ENCODE data around the gene TBX4.
A peak's percentile ranks its signal among the peaks of the same experiment; 100 is the strongest.

The TBX4 gene

DNA sequence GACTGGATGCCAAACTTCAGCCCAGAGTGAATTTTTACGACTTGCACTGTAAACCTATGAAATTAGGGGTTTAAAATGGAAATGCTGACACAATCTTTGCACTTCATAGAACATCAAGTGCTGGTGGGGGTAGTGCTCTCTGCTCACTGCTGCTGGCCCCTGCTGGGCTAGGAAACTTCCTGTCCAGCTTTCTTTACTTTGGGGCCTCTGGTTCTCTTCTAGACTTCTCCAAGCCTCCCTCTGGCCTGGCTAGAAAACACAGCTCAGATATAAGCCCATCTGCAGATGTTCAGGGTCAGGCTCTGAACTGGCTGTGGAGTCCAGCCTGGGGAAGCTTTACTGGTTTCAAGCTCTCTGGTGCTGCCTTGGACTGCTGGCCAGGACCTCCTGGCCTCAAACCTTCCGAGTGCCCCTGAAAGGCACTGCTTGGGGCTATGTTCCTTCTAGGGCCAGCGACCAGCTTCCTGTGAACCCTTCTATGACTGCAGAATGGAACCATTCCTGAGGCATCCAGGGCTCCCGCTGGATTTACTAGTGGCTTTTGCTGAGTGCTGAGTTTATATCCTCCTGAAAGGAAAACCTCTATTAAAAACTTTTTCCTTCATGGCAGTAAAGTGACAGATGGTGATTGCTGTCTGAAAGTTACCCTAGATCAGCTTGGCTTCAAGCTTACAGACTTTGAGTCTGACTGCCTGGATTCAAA lies 59.4 kb downstream of the TBX4 start:
- POLR2A ChIA-PET = interaction anchor here (1.3 to 3.0 kb wide), 3 partner anchors 12 to 99 kb away, joined by 3 to 27 read pairs (median 8); no protein-coding TSS in a partner anchor
- CTCF ChIA-PET = interaction anchor here (1.2 to 2.8 kb wide), 2 partner anchors 14 to 41 kb away, joined by 3 to 10 read pairs; no protein-coding TSS in a partner anchor
- DNase-seq (ENCODE audit: extremely low spot score) = no peak
- TF ChIP-seq CTBP1 (IDR thresholded peaks at IDR 0.05; ENCODE audit: borderline replicate concordance) = no peak

DNA sequence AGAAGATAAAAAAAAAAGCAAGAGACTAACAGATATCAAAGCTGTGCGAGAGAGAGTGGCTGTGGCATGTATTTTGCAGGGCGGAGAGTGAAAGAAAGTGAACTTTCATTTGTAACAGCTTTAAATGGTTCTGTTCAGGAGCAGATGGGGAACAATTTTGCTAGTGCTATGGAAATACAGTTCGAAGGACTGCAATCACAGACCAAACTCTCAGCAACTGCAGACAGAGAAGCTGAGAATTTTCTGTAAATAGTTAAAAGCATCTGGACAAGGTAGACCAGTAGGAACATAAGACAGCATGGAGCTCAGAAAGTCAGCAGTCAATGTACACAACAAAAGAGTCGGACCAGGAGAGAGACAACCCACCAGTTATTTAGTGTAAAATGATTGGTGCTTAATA lies 62.3 kb downstream of the TBX4 start:
- CTCF ChIA-PET = no interaction called here
- DNase-seq (ENCODE audit: extremely low spot score) = no peak
- TF ChIP-seq FOXM1 (IDR thresholded peaks at IDR 0.05; ENCODE audit: borderline replicate concordance) (no peak), FOXA1 (IDR thresholded peaks at IDR 0.05) (no peak), SP1 (IDR thresholded peaks at IDR 0.05) (no peak), TARDBP (IDR thresholded peaks at IDR 0.05) (no peak), SUZ12 (IDR thresholded peaks at IDR 0.05) (no peak), LEF1 (IDR thresholded peaks at IDR 0.05; ENCODE audit: borderline replicate concordance) (no peak)
- TF ChIP-seq, protein P1, sequence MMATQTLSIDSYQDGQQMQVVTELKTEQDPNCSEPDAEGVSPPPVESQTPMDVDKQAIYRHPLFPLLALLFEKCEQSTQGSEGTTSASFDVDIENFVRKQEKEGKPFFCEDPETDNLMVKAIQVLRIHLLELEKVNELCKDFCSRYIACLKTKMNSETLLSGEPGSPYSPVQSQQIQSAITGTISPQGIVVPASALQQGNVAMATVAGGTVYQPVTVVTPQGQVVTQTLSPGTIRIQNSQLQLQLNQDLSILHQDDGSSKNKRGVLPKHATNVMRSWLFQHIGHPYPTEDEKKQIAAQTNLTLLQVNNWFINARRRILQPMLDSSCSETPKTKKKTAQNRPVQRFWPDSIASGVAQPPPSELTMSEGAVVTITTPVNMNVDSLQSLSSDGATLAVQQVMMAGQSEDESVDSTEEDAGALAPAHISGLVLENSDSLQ (IDR thresholded peaks at IDR 0.05) = no peak
- POLR2A ChIA-PET = interaction anchor here (1.3 kb wide), 1 partner anchor 18 kb away, joined by 3 read pairs; no protein-coding TSS in a partner anchor

DNA sequence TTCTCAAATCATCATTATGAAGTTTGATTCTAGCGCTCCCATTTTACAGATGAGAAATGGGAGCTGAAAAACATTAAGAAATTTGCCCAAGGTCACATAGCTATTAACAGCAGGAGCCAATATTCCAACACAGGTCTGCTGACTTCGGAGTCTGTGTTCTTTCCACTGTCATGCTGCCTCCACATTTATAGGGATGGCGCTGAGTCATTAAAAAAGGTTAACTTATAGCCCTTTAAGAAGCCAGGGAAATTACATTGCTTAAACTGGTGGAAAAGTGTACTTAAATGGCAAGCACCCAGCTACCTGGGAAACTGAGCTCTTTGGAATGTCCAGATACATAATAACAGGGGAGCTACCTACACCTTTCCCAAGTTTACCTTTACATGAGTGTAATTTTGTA lies 65.0 kb downstream of the TBX4 start:
- POLR2A ChIA-PET = interaction anchor here (1.4 kb wide), 1 partner anchor 21 kb away, joined by 4 read pairs; no protein-coding TSS in a partner anchor
- TF ChIP-seq FOXK2 (IDR thresholded peaks at IDR 0.05) = no peak
- TF ChIP-seq, protein P1 (IDR thresholded peaks at IDR 0.05) = no peak
- TF ChIP-seq FOXA1 (IDR thresholded peaks at IDR 0.05) = no peak
- TF ChIP-seq SP1 (IDR thresholded peaks at IDR 0.05) = no peak
- TF ChIP-seq ZNF384 (IDR thresholded peaks at IDR 0.05) = no peak
- no peak for TF ChIP-seq TARDBP (IDR thresholded peaks at IDR 0.05)
- TF ChIP-seq ARNT (IDR thresholded peaks at IDR 0.05) = no peak
- TF ChIP-seq CTBP1 (IDR thresholded peaks at IDR 0.05; ENCODE audit: borderline replicate concordance) = no peak
- no peak for TF ChIP-seq LEF1 (IDR thresholded peaks at IDR 0.05; ENCODE audit: borderline replicate concordance)
- TF ChIP-seq ELF4 (IDR thresholded peaks at IDR 0.05) = no peak
- no peak for TF ChIP-seq SUZ12 (IDR thresholded peaks at IDR 0.05)
- no peak for TF ChIP-seq NFRKB (IDR thresholded peaks at IDR 0.05)
- TF ChIP-seq FOXM1 (IDR thresholded peaks at IDR 0.05; ENCODE audit: borderline replicate concordance) = no peak
- TF ChIP-seq L3MBTL2 (conservative IDR thresholded peaks at IDR 0.05) = no peak
- no peak for TF ChIP-seq HDGF (IDR thresholded peaks at IDR 0.05; ENCODE audit: borderline replicate concordance)
- no peak for TF ChIP-seq BHLHE40 (IDR thresholded peaks at IDR 0.05; ENCODE audit: borderline replicate concordance)
- CTCF ChIA-PET = no interaction called here
- DNase-seq (ENCODE audit: extremely low spot score) = no peak

DNA sequence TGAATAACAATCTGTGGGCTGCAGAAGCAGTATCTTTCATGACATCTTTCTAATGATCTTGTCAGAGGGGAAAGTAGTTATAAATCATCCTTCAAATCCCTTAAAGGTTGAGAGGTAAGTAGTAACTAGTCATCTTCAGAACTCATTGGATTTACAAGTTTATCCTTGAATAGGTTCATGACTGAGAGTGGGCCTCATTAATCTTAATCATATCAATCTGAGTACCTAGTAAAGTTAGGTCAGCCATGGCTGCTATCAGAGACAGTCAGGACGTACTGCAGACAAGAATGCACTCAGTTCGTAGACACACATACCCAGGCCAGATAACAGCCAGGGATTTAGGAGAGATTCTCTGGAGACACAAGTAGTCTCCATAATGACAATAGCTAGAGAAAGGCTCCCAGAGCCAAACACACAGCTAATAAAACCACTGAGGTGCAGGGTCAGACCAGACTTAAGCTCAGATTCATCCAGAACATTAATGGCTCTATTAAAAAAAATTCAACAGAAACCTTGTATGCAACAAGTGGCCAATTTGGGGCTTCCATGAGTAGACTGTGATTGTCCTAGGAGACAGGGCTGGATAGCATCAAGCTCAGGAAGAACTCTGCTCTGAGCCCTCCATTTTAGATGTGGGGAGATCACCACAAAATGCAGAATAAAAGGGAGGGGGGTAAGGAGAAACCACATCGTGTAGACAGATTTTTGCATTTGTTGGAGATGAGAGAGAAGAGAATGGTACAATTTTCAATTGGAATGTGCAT lies 65.8 kb downstream of the TBX4 start:
- ChIA-PET CTCF (interaction anchor here (0.8 kb wide), 1 partner anchor 33 kb away, joined by 3 read pairs; no protein-coding TSS in a partner anchor), POLR2A (interaction anchor here (1.3 kb wide), 1 partner anchor 21 kb away, joined by 3 read pairs; no protein-coding TSS in a partner anchor)
- peak; percentile 28 for DNase-seq (ENCODE audit: extremely low spot score)
- TF ChIP-seq L3MBTL2 (conservative IDR thresholded peaks at IDR 0.05) (no peak), ZNF384 (IDR thresholded peaks at IDR 0.05) (no peak), NFRKB (IDR thresholded peaks at IDR 0.05) (no peak), SP1 (IDR thresholded peaks at IDR 0.05) (no peak), FOXM1 (IDR thresholded peaks at IDR 0.05; ENCODE audit: borderline replicate concordance) (no peak)
- TF ChIP-seq, protein P1 (IDR thresholded peaks at IDR 0.05) = peak; percentile 86

DNA sequence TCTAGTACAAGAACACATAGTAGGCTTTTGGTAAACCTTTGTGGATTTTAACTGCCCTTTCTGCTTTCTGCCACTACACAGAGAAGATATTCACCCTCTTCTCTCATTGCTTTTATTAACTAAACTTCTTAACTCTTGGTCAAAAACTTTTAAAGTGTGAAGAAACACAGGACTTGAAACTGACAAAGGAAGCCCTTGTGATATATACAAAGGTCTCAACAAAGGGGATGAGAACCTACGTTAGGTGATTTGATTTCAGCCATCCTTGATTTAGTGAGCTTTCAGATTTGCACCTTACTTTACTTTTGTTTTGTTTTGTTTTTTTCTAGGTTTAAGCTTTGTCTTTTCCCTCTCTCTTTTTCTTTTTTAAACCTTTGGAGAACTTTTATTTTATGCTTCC lies 66.9 kb downstream of the TBX4 start:
- DNase-seq (ENCODE audit: extremely low spot score) = no peak
- POLR2A ChIA-PET = no interaction called here
- CTCF ChIA-PET = interaction anchor here (0.7 to 0.8 kb wide), 2 partner anchors 33 to 106 kb away, joined by 3 read pairs; no protein-coding TSS in a partner anchor
- TF ChIP-seq FOXK2 (IDR thresholded peaks at IDR 0.05) (no peak), TARDBP (IDR thresholded peaks at IDR 0.05) (no peak), FOXM1 (IDR thresholded peaks at IDR 0.05; ENCODE audit: borderline replicate concordance) (no peak), BHLHE40 (IDR thresholded peaks at IDR 0.05; ENCODE audit: borderline replicate concordance) (no peak)
- TF ChIP-seq, protein P1 (IDR thresholded peaks at IDR 0.05) = no peak
